Measurements from ENCODE around the gene PRR23B.

PRR23B gene

GRCh38 chr3:138972941-138973340 lies 47.8 kb downstream of the PRR23B start:
- no peak for DNase-seq

GRCh38 chr3:138971766-138972320 lies 48.9 kb downstream of the PRR23B start:
- DNase-seq: no peak
